ENCODE measurements around the gene LTB4R.

Gene LTB4R

DNA sequence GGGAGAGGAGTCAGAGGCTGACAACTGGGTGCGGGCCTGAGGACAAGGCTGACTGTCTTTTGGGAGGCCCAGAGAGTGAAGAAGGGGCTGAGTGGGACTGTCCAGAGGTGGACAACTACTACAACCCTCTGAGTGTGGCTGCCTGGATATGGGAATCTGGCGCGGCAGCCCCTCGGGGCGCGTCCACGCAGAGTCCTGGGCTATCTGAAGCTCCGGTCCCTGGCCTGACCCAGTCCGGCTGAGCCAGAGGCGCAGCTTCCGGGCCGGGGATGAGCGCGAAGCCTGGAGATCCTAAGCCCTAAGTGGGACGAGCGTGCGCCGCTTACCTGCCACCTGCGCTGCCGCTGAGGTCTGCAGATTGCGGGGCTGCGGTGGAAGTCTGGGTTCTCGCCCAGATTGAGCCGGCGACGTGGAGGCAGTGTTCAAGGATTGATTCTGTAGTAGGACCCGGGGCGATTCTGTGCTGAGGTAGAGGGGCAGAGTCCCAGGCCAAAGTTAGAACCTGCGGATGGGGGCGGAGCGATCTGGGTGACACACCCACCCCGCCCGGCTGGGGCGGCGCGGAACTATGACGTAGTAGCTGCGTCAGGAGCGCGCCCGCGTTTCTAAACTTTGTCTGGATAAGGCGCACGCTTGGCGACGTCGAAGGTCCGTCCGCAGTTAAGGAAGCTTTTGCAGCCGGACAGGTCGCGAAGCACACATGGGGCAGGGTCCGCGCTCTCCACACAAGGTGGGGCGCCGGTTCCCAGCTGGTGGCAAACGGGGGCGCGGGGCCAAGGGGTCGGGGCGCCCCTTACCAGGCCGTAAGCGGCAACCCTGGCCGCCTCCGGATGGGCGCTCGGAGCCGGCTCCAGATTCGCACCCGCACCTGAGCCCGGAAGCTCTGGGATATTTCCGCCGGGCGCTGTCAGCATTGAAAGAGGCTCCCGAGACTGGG is 11.8 kb upstream of the LTB4R start, which contains the start of the genes DHRS1 and NOP9:
Gene DHRS1 (minus strand): TSS at position 526 of the 937 bp plus-strand sequence. CDS start 674 bp downstream, outside the sequence.
Gene NOP9 (plus strand): TSS at position 596 of the 937 bp plus-strand sequence. CDS start 105 bp downstream, at position 701.
- in situ Hi-C loops (cut with MboI; ENCODE audit: low sequenced_read_pairs): no loop called here

DNA sequence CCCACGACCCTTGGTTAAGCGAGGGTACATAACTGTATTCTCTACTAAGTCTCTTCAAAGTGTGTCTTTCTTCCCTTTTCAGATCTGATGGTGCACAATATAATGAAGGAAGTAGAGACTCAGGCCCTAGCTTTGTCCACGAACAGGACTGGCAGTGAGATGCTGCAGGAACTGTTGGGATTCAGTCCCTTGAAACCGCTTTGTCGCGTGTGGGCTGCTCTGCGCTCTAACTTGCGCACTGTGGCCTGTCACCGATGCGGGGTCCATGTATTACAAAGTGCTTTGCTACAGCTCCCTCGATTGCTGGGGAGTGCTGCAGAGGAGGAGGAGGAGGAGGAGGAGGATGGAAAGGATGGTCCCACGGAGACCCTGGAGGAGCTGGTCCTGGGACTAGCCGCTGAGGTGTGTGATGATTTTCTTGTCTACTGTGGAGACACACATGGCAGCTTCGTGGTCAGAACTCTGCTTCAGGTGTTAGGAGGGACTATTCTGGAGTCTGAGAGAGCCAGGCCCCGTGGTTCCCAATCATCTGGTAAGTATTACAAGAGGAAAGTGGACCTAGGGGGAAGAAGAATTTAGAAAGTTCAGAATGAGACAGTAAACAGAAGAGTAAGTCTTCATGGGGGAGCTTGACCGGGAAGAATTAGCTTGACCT is 10.8 kb upstream of the LTB4R start:
- in situ Hi-C loops (cut with MboI; ENCODE audit: low sequenced_read_pairs): no loop called here

DNA sequence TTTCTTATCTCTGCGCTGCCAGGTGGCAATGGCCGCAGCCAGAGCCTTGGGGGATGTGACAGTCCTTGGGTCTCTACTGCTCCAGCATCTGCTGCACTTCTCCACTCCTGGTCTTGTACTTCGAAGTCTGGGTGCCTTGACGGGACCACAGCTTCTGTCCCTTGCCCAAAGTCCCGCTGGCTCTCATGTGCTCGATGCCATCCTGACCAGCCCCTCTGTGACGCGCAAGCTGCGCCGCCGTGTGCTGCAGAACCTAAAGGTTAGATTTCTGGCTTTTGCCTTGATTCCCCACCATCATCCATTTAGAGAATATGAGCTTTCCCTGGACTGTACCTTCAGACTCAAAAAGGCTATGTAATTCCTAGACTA is 7.3 kb upstream of the LTB4R start:
- in situ Hi-C loops (cut with MboI; ENCODE audit: low sequenced_read_pairs): no loop called here

DNA sequence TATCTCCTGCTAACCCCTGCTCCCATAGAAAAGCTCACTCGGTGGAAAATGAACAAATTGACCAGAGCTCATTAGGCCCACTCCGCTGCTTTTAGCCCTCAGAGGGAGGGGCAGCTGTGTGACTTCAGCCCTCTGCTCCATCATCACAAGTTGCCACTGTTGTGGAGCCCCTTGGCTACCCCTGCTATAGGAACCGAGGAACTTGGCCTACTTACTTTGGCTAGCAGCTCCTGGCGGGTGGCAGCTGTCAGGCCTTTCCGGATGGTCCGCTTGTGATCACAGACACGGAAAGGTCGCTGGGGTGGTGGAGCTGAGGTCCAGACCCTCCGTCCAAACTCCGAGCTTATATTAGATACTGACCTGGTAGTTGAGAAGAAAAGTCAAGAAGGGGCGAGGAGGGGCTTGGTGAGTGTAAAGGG is 4.1 kb upstream of the LTB4R start:
- in situ Hi-C loops (cut with MboI; ENCODE audit: low sequenced_read_pairs): no loop called here

DNA sequence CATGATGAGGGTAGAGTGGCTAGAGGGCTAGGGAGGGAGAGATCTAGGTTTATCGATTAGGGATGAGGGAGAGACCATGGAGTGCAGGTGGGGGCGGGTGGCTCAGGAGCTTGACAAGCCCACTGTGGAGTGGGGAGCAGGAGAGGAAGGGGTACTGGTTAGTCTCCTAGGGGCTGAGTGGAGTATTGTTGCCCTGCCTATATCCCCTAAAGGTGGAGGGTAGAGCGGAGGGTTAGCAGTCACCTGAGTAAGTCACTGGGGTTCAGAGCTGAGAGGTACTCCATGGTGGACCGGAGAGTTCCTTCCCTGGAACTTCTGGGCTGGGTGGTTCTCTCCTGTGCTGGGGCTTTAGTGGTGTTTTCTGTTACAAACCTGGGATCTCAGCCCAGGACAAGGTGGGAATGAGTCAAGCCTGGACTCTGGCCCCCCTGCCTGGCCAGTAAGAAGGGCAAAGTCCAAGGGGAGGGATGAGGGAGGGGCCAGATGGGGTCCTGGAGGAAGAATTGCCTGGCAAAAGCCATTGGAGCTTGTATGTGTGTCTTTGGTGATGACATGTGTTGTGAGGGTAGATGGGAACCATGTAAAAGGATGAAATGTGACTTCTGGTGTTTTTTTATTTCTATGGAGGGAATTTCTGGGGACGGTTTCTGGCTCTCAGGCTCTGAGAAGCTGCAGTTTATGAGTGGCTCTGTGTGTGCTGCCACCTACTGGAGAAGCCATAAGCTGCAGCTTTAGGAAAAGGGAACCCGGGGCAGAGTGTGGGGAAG is 3.5 kb upstream of the LTB4R start, which contains the start of gene CIDEB:
Gene CIDEB (minus strand): TSS at position 403 of the 767 bp plus-strand sequence. CDS start 119 bp downstream, at position 284.
- in situ Hi-C loops (cut with MboI; ENCODE audit: low sequenced_read_pairs): no loop called here

DNA sequence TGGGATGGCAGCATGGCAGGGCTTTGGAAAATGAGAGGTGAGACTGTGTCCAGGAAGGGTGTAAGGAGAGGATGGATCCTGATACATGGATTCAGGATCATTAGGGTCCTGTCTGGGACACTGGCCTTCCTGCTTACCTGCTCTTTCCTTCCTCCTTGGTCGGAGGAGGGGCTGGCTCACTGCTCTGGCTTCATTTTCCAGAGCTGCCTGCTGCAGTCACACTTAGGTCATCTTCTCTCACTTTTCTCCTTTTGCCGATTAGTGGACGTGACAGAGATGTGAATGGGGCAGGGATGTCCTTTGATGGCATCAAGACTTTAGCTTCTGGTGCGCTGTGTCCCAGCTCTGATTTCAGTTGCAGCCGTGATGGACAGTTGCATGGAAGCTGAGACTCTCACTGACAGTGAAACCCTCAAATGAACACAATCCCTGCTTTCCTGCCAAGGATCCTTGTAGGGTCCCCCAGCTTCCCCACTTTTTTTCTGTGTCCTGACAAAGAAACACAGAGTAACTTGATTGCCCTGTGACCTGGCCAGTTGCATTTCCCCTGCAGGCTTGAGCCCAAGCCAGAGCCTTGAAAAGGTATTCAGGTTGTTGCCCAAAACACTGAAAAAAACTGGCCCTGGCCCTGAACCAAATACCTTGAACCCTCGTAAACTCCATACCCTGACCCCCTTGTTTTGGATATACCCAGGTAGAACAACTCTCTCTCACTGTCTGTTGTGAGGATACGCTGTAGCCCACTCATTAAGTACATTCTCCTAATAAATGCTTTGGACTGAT is 2.8 kb upstream of the LTB4R start:
- in situ Hi-C loops (cut with MboI; ENCODE audit: low sequenced_read_pairs): no loop called here

DNA sequence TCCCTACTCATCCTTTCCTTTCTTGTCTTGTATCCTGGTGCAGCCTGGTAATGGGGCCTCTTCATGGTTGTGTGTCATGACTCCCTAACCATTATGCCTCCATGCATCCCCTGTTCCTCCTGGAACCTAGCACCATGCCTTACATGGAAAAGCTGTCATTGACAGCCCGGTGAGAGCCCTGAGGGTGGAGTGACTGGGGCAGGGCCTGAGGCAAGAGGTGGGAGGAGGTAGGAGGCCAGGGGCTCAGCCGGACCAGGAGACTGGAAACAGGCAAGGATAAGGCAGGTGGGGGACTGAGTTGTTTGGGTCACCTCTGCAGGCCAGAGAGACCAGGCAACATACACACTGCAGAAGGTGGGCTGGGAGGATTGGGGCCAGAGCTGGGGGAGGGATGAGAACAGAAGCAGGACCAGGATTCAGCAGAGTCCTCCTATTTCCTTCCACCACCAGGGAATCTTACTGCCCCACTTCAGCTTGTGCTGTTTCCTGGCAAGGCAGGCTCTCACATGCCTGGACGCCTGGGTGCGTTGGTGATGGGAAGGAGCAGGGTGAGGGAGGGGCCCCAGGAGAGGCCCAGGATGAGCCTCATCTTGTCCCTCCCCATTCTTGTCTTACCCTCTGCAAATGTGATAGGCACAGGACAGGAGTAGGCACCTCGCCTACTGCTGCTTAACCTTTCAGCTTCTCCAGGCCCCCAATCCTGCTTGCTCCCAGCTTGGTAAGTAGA is 1.6 kb upstream of the LTB4R start, which contains the start of gene LTB4R2:
Gene LTB4R2 (plus strand): TSS at position 603 of the 727 bp plus-strand sequence. CDS start 525 bp downstream, outside the sequence.
- in situ Hi-C loops (cut with MboI; ENCODE audit: low sequenced_read_pairs): no loop called here

DNA sequence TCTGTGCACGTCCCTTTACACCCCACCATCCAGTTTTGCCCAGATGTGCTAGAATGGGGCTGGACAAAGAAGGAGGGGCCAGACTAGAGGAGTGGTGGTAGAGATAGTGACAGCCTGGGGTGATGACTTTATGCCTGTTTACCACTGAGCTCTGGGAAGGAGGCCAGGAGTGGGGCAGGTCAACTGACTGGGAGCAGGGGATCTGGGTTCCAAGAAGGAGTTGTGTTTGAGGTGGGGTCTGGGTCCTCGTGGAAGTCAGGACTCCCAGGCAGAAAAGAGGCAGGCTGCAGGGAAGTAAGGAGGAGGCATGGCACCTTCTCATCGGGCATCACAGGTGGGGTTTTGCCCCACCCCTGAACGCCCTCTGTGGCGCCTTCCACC is 1.0 kb upstream of the LTB4R start:
- in situ Hi-C loops (cut with MboI; ENCODE audit: low sequenced_read_pairs): no loop called here

DNA sequence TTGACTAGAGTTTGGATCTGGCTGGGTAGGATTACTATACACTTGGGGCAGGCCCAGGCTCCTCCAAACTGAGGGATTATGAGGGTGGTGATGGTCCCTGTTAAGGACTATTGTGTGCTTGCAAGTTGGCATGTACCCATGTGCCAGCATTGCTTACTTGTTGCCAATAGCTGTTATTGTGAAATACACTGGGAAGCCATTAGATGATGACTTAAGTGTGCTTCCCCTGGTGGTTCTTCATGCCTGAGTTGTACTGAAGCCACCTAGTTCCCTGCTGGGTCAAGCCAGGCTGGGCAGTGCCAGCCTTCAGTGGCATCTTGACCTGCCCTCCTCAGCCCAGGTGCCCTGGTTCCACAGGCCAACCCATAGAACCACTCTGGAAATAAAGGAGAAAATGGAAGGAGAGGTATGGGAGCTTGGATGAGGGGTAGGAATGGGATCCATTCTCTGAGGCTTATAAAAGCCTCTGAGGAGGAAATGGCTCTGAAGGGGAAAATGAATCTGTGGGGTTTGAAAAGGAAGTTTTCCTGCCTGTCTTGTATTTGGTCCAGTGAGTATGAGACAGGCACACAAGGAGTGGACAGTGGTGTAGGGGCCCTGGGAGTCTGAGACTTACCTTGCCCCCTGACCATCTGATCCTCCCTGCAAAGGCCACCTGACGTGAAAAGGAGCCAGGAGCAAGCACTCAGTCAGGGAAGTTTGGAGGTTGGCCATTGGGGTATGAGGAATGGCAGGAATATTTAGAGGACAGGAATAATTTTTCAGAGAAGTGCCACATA is 724 bp downstream of the LTB4R start:
- in situ Hi-C loops (cut with MboI; ENCODE audit: low sequenced_read_pairs): no loop called here

DNA sequence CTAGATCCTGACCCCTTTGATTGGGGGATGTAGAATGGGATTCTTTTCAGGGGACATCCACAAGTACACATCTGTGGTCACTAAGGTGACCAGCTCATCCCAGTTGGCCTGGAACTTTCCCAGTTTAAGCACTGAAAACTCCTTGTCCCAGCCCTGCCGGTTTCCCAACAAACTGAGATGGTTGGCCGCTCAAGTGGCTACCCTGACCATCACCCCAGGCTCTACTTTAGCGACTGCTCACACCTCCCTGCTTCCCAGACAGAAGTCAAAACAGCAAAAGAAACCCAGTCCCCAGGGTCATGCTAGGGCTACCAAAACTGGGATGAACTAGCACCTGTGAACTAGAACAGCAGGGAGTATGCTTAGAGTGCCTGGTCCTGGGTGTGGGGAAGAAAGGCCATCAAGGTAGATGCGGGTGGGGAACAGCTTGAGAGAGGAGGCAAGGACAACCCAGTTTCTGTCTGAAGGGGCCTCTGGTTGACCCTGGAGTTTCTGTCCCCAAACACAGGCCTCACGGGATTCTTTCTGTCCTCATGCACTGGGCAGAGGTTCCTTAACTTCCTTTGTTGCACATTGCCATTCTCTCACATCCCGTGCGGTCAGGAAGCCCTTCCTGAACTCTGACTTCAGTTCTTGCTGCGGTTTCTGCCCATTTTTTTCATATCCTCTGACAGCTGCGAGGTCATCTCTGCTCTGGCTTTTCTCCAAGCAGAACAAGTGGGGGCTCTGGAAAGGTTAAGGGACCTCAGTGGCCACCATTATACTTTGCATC is 1.6 kb downstream of the LTB4R start:
- in situ Hi-C loops (cut with MboI; ENCODE audit: low sequenced_read_pairs): no loop called here

DNA sequence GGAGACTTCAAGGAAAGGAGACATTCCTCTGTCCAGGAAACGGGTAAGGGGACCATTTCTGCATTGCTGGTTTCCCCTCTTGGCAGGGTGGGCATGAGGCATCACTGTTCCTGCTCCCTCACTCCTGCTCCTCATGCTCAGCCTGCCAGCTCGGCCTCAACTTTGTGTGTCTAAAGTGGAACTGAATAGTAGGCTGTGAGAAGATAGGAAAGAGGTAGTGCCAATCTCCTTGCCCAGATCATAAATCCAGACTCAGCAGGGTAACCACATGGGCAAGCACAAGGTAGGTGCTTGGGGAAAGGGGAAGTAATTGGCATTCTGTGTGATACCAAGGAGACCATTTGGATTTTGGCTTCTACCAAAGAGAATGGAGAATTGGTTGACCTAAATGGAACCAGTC is 2.6 kb downstream of the LTB4R start:
- in situ Hi-C loops (cut with MboI; ENCODE audit: low sequenced_read_pairs): no loop called here

DNA sequence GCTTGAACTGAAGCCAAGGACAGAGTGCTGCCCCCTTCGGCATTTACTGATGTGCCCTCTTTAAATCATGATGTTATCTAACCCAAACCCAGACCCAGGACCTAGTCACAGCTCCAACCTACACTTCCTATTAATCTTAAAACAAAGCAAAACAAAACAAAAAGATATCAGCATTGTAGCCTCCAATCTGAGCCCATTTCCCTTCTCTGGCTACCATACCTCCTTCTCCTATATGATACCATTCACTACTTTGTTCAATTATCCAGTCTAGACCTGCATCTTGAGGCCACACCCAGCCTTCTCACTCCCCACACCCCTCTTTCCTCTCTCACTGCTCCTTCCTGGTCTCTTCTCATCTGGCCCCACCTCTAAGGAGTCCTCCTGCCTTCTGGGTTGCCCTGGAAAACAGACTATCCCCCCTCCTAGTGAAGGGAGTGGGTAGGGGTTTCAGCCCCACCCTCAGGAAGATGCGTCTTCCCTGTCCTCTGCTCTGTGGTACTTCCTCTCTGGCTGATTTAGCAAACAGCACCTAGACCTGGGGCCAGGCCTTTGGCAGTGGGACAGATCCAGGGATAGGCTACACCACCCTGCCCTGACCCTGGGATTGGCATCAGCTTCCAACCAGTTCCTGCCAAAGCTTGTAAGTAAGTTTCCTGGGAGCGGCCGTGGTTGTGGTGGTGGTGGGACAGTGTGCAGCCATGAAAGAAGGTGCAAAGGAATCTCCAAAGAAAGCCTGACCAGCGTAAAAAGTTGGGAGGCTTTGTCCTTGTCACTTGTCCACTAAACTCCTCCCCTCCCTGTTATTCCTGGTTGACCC is 3.3 kb downstream of the LTB4R start:
- in situ Hi-C loops (cut with MboI; ENCODE audit: low sequenced_read_pairs): no loop called here

DNA sequence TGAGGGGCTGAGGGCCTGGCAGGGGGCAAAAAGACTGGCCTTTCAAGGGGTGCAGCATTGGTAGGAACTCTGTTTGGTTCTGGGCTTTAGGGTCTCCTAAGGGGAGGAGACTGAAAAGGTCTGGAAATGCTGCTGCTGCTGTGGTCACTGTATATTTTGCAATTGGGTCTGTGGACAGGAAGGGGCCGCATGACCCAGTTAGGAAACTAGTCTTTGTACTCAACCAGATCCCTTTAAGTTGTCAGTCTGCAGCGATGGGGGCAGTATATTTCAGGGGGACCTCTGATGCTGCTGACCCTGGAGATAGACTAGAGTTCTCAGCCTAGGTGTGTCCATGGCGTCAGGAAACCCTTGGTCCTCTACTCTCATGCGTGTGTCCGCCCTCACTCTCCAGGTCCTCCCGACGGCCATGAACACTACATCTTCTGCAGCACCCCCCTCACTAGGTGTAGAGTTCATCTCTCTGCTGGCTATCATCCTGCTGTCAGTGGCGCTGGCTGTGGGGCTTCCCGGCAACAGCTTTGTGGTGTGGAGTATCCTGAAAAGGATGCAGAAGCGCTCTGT is 4.0 kb downstream of the LTB4R start:
- in situ Hi-C loops (cut with MboI; ENCODE audit: low sequenced_read_pairs): no loop called here

DNA sequence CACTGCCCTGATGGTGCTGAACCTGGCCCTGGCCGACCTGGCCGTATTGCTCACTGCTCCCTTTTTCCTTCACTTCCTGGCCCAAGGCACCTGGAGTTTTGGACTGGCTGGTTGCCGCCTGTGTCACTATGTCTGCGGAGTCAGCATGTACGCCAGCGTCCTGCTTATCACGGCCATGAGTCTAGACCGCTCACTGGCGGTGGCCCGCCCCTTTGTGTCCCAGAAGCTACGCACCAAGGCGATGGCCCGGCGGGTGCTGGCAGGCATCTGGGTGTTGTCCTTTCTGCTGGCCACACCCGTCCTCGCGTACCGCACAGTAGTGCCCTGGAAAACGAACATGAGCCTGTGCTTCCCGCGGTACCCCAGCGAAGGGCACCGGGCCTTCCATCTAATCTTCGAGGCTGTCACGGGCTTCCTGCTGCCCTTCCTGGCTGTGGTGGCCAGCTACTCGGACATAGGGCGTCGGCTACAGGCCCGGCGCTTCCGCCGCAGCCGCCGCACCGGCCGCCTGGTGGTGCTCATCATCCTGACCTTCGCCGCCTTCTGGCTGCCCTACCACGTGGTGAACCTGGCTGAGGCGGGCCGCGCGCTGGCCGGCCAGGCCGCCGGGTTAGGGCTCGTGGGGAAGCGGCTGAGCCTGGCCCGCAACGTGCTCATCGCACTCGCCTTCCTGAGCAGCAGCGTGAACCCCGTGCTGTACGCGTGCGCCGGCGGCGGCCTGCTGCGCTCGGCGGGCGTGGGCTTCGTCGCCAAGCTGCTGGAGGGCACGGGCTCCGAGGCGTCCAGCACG is 4.7 kb downstream of the LTB4R start:
- in situ Hi-C loops (cut with MboI; ENCODE audit: low sequenced_read_pairs): no loop called here

DNA sequence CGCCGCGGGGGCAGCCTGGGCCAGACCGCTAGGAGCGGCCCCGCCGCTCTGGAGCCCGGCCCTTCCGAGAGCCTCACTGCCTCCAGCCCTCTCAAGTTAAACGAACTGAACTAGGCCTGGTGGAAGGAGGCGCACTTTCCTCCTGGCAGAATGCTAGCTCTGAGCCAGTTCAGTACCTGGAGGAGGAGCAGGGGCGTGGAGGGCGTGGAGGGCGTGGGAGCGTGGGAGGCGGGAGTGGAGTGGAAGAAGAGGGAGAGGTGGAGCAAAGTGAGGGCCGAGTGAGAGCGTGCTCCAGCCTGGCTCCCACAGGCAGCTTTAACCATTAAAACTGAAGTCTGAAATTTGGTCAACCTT is 5.3 kb downstream of the LTB4R start:
- in situ Hi-C loops (cut with MboI; ENCODE audit: low sequenced_read_pairs): no loop called here

All from hTERT RPE-1 (cell line).